Activated naive CD4-positive, alpha-beta T cell treated with anti-CD3 and anti-CD28 coated beads for 36 hours (primary cell): Measurements from ENCODE around the gene GPR155. TPM values are rescaled to one million over a fixed set of nuclear protein-coding genes. Genes with fewer than 3 reads are reported as not detected.
A peak's percentile ranks its signal among the peaks of the same experiment; 100 is the strongest.
"Not testable (repeated sequence)": the region's sequence is repeated elsewhere in the genome, so short reads cannot be mapped to it uniquely, and the experiment has no call there.

Experiments
- CTCF ChIA-PET: fragments of 350-600 bp; sonication (Branson Sonifier 250); formaldehyde crosslinking; loops from one replicate; lab custom pipeline; 2021; ENCODE audit warnings: antibody characterized with exemption; lab: Charles Lee
- DNase-seq: peaks from one replicate; pipeline ENCODE4 v3.0.0-alpha.2; 2020
- H3K27ac Mint-ChIP-seq: one replicate; pipeline ENCODE4 v1.8.0; 2021; ENCODE audit warnings: mild to moderate bottlenecking, mixed read lengths
- H3K27me3 Mint-ChIP-seq: one replicate; pipeline ENCODE4 v1.8.0; 2021; ENCODE audit warnings: low read depth, mixed read lengths
- H3K36me3 Mint-ChIP-seq: one replicate; pipeline ENCODE4 v1.8.0; 2021; ENCODE audit warnings: low read depth, mixed read lengths
- H3K4me1 Mint-ChIP-seq: one replicate; pipeline ENCODE4 v1.8.0; 2021; ENCODE audit warnings: low read depth, mixed read lengths
- H3K4me3 Mint-ChIP-seq: one replicate; pipeline ENCODE4 v1.8.0; 2021; ENCODE audit warnings: mild to moderate bottlenecking, moderate library complexity, mixed read lengths
- H3K9me3 Mint-ChIP-seq: one replicate; pipeline ENCODE4 v1.8.0; 2021; ENCODE audit warnings: mixed read lengths
- intact Hi-C: fragments of 100-400 bp; cut with micrococcal nuclease; formaldehyde crosslinking; loops from one replicate; pipeline ENCODE4 v1.15.1; 2023
- total RNA-seq, 2 experiments: library from RNA; stranded (reverse); gene quantifications; one replicate each; pipeline ENCODE4 v1.2.3, GENCODE V29; 2021

GPR155 gene
- total RNA-seq, 2 experiments from 2014 or later = 9.2 to 11.0 TPM

- no peaks in the 10 kb centered on the region for H3K4me1 Mint-ChIP-seq
- H3K9me3 Mint-ChIP-seq = peaks cover 2% of the 10 kb centered on the region
- H3K27me3 Mint-ChIP-seq = no peaks in the 10 kb centered on the region
- intact Hi-C loops = no loop called here
- CTCF ChIA-PET = no interaction called here
- no peak overlapping the region for H3K27ac Mint-ChIP-seq
- peaks cover 21% of the 10 kb centered on the region for H3K36me3 Mint-ChIP-seq
- DNase-seq = no peak
- no peak overlapping the region for H3K4me3 Mint-ChIP-seq
These were observed 56.8 kb downstream of the GPR155 start for GRCh38 chr2:174430066-174430465.

DNA sequence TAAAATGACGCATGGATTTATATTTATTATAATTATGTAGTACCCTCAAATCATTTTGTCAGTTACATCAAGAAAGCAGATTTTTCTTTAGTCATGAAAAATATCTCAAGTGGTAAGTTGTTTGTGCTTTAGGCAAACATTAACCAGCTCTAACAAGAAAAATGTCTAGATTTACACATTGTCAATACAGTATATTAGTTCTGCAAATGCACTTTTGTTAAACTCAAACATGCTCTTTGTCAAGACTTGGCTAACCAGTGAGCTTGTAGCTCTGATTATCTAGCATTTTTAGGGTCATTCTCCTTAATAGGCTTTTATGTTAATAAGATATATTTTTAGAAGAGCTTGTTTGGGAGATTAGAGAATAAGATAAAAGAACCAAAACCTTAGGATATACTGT lies 58.6 kb downstream of the GPR155 start:
- no peaks in the 10 kb centered on the region for H3K27me3 Mint-ChIP-seq
- H3K36me3 Mint-ChIP-seq = peaks cover 17% of the 10 kb centered on the region
- CTCF ChIA-PET = interaction anchor here (1.4 kb wide), 1 partner anchor 119 kb away, joined by 5 read pairs; no protein-coding TSS in a partner anchor
- no peaks in the 10 kb centered on the region for H3K4me1 Mint-ChIP-seq
- no peak overlapping the region for H3K27ac Mint-ChIP-seq
- no peak overlapping the region for H3K4me3 Mint-ChIP-seq
- peaks cover 2% of the 10 kb centered on the region for H3K9me3 Mint-ChIP-seq
- intact Hi-C loops = no loop called here
- DNase-seq = no peak

DNA sequence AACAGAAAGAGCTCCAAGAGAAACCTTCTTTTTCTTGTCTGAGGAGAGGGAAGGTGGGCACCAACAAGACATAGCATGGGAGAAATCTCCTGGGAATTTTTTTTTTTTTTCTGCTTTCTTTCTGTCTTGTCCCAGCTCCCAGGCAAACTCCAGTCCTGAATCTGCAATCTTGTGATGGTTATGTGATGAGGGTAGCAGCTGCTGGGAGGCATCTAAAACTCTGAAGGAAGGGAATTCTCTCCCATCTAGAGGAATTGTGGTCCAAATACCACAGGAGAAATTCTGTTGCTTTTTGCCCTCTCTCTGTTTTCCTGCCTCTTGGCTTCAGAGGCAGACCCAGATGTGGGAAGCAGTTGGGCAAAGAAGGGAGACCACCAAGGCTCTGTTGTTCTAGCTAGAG lies 74.6 kb downstream of the GPR155 start:
- Mint-ChIP-seq H3K4me3 (no peak overlapping the region), H3K27me3 (no peaks in the 10 kb centered on the region), H3K4me1 (no peaks in the 10 kb centered on the region), H3K9me3 (no peaks in the 10 kb centered on the region), H3K27ac (no peak overlapping the region), H3K36me3 (peaks cover 4% of the 10 kb centered on the region)
- intact Hi-C loops = no loop called here
- CTCF ChIA-PET = interaction anchor here (0.7 kb wide), 2 partner anchors 12 to 310 kb away, joined by 4 read pairs; no protein-coding TSS in a partner anchor
- DNase-seq = no peak

GRCh38 chr2:174410039-174410438 lies 76.8 kb downstream of the GPR155 start:
- H3K9me3 Mint-ChIP-seq, H3K4me1 Mint-ChIP-seq, intact Hi-C loops, H3K36me3 Mint-ChIP-seq, CTCF ChIA-PET, H3K27ac Mint-ChIP-seq, H3K4me3 Mint-ChIP-seq, H3K27me3 Mint-ChIP-seq, DNase-seq: not testable (repeated sequence)

DNA sequence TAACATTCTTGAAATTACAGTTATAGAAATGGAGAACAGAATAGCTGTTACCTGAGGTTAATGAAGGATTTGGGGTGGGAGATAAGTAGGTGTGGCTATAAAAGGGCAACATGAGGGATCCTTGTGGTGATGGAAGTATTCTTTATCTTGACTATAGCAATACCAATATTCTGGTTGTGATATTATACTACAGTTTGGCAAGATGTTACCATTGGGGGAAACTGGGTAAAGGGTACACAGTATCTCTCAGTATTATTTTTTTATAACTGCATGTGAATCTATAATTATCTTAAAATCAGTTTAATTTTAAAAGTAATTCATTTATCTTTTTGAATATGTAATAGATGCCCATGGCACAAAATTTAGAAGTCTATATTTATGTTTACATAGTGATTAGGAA lies 83.2 kb downstream of the GPR155 start:
- H3K9me3 Mint-ChIP-seq = no peaks in the 10 kb centered on the region
- H3K27ac Mint-ChIP-seq = no peak overlapping the region
- intact Hi-C loops = no loop called here
- no peak overlapping the region for H3K4me3 Mint-ChIP-seq
- H3K4me1 Mint-ChIP-seq = no peaks in the 10 kb centered on the region
- H3K27me3 Mint-ChIP-seq = no peaks in the 10 kb centered on the region
- peaks cover 17% of the 10 kb centered on the region for H3K36me3 Mint-ChIP-seq
- no peak for DNase-seq
- CTCF ChIA-PET = interaction anchor here (0.6 kb wide), 1 partner anchor 485 kb away, joined by 3 read pairs; no protein-coding TSS in a partner anchor

DNA sequence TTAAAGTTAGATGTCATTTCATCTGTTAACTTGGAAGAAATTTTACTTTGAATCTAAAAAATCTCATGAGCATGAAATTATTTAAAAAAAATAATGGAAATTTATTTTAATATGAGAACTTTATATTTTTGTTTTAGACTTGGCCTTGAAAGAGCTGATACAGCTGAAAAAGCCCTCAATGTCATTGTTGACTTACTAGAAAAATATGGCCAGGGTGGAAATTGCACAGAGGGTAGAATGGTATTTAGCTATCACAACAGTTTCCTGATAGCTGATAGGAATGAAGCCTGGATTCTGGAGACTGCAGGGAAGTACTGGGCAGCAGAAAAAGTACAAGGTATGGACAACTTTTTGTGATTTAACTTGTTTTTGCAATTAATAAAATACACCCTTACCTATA lies 86.0 kb downstream of the GPR155 start:
- intact Hi-C loops = no loop called here
- Mint-ChIP-seq H3K27ac (no peak overlapping the region), H3K9me3 (no peaks in the 10 kb centered on the region), H3K27me3 (no peaks in the 10 kb centered on the region), H3K4me3 (no peak overlapping the region), H3K36me3 (peaks cover 16% of the 10 kb centered on the region), H3K4me1 (peaks cover 8% of the 10 kb centered on the region)
- DNase-seq = no peak
- CTCF ChIA-PET = interaction anchor here (1.3 kb wide), 1 partner anchor 59 kb away, joined by 3 read pairs; no protein-coding TSS in a partner anchor

- CTCF ChIA-PET = no interaction called here
- no peak for DNase-seq
- Mint-ChIP-seq H3K4me3 (no peak overlapping the region), H3K9me3 (no peaks in the 10 kb centered on the region), H3K4me1 (peaks cover 17% of the 10 kb centered on the region), H3K36me3 (peaks cover 17% of the 10 kb centered on the region), H3K27me3 (no peaks in the 10 kb centered on the region), H3K27ac (no peak overlapping the region)
- intact Hi-C loops = loop anchor here (5.0 kb wide), 2 partner anchors 233 to 288 kb away; no protein-coding TSS in a partner anchor
These were observed 87.7 kb downstream of the GPR155 start for GRCh38 chr2:174399171-174399570.

- Mint-ChIP-seq H3K36me3 (peaks cover 14% of the 10 kb centered on the region), H3K27ac (no peak overlapping the region), H3K27me3 (no peaks in the 10 kb centered on the region), H3K4me3 (no peak overlapping the region), H3K4me1 (peaks cover 26% of the 10 kb centered on the region), H3K9me3 (no peaks in the 10 kb centered on the region)
- CTCF ChIA-PET = interaction anchor here (0.6 kb wide), 1 partner anchor 487 kb away, joined by 4 read pairs; no protein-coding TSS in a partner anchor
- no peak for DNase-seq
- intact Hi-C loops = loop anchor here (5.0 kb wide), 2 partner anchors 235 to 290 kb away; no protein-coding TSS in a partner anchor
These were observed 89.1 kb downstream of the GPR155 start for GRCh38 chr2:174397773-174398172.

- Mint-ChIP-seq H3K4me1 (peaks cover 36% of the 10 kb centered on the region), H3K36me3 (peaks cover 14% of the 10 kb centered on the region), H3K9me3 (no peaks in the 10 kb centered on the region), H3K27me3 (no peaks in the 10 kb centered on the region), H3K27ac (peak overlapping the region; percentile 99), H3K4me3 (peak overlapping the region; percentile 99)
- DNase-seq = peak; percentile 20
- CTCF ChIA-PET = interaction anchor here (1.0 to 1.2 kb wide), 3 partner anchors 13 to 150 kb away, joined by 3 to 4 read pairs (median 4); no protein-coding TSS in a partner anchor
- intact Hi-C loops = loop anchor here (1.0 to 5.0 kb wide), 6 partner anchors 91 to 772 kb away; partner anchors contain the start of genes ATF2, GPR155 and OLA1
These were observed 90.7 kb downstream of the GPR155 start for GRCh38 chr2:174395969-174396630.

DNA sequence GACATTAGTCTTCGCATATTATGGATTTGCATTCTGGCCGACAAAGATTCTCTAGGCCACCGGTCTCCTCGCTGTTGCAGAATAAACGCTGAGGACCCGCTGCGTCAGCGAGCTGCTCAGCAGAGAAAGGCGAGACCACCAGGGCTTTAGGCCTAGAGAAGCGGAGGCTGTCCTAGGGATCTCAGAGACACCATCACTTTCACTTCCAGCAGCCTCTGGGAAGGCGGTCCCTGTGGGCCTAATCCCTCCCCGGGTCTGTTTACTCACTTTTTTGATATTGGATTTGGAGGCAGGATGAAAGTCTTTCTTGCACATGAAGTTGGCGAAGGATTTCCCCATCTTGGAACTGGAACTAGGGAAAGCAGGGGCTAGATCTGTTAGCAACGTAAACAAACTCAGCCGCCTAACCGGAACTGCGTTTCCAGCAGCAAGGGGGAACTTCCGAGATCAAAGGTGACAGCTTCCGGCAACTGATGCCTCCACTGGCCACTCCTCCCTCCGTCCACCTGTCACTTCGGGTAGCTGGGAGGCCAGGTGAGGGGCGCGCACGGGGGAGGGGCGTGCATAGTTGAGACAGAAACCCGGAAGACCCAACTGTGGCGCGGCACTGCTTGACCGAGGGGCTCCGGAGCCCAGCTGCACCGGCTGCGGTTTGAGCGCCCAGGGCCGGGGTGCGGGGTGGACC lies 91.4 kb downstream of the GPR155 start, which contains the start of gene SCRN3:
SCRN3 (plus strand) TSS at position 447 of the 685 bp plus-strand sequence. CDS start 2,554 bp downstream, outside the sequence.
- CTCF ChIA-PET = interaction anchor here (1.0 to 1.4 kb wide), 4 partner anchors 12 to 151 kb away, joined by 3 to 4 read pairs (median 4); no protein-coding TSS in a partner anchor
- peak; percentile 88 for DNase-seq
- Mint-ChIP-seq H3K27ac (peak within 1 kb of the TSS; percentile 99), H3K27me3 (no peaks in the 10 kb centered on the region), H3K4me3 (peak within 1 kb of the TSS; percentile 99), H3K4me1 (peaks cover 38% of the 10 kb centered on the region), H3K36me3 (peaks cover 16% of the 10 kb centered on the region), H3K9me3 (no peaks in the 10 kb centered on the region)
- intact Hi-C loops = loop anchor here (1.0 to 5.0 kb wide), 6 partner anchors 92 to 773 kb away; partner anchors contain the start of genes ATF2, GPR155 and OLA1

DNA sequence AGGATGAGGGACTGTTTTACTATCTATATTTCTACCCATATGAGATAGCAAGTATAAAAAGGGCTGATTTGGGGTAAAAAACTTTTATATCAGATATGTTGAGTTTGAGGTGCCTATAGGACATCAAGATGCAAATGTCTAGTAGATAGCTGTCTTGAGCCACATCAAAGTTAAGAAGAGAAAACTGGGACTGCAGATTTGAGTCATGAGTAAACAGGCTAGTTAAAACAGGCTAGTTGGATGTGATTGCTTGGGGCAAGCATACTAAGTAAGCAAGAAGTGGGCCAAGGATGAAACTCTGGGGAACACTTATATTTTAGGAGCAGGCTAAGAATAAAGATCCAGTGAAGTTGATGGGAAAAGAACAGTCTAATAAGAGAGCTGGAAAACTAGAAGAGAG lies 94.1 kb downstream of the GPR155 start:
- CTCF ChIA-PET = no interaction called here
- no peak for DNase-seq
- Mint-ChIP-seq H3K4me3 (no peak overlapping the region), H3K27me3 (no peaks in the 10 kb centered on the region), H3K36me3 (peaks cover 21% of the 10 kb centered on the region), H3K27ac (no peak overlapping the region), H3K9me3 (no peaks in the 10 kb centered on the region), H3K4me1 (peaks cover 46% of the 10 kb centered on the region)
- intact Hi-C loops = no loop called here

DNA sequence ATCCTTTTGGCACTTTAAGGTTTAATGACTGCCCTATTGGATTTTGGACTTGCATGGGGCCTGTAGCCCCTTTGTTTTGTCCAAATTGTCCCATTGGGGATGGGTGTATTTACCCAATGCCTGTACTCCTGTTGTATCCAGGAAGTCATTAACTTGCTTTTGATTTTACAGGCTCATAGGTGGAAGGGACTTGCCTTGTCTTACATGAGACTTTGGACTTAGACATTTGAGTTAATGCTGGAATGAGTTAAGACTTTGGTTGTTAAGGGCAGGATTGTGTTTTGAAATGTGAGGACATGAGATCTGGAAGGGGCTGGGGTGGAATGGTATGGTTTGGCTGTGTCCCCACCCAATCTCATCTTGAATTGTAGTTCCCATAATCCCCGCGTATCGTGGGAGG lies 96.5 kb downstream of the GPR155 start:
- H3K9me3 Mint-ChIP-seq, CTCF ChIA-PET, intact Hi-C loops, H3K27me3 Mint-ChIP-seq, DNase-seq, H3K4me3 Mint-ChIP-seq, H3K27ac Mint-ChIP-seq: not testable (repeated sequence)
- Mint-ChIP-seq H3K4me1 (peaks cover 42% of the 10 kb centered on the region), H3K36me3 (peaks cover 26% of the 10 kb centered on the region)
